Measurements from ENCODE around the gene DRC7.

DRC7 gene, protein sequence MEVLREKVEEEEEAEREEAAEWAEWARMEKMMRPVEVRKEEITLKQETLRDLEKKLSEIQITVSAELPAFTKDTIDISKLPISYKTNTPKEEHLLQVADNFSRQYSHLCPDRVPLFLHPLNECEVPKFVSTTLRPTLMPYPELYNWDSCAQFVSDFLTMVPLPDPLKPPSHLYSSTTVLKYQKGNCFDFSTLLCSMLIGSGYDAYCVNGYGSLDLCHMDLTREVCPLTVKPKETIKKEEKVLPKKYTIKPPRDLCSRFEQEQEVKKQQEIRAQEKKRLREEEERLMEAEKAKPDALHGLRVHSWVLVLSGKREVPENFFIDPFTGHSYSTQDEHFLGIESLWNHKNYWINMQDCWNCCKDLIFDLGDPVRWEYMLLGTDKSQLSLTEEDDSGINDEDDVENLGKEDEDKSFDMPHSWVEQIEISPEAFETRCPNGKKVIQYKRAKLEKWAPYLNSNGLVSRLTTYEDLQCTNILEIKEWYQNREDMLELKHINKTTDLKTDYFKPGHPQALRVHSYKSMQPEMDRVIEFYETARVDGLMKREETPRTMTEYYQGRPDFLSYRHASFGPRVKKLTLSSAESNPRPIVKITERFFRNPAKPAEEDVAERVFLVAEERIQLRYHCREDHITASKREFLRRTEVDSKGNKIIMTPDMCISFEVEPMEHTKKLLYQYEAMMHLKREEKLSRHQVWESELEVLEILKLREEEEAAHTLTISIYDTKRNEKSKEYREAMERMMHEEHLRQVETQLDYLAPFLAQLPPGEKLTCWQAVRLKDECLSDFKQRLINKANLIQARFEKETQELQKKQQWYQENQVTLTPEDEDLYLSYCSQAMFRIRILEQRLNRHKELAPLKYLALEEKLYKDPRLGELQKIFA

DNA sequence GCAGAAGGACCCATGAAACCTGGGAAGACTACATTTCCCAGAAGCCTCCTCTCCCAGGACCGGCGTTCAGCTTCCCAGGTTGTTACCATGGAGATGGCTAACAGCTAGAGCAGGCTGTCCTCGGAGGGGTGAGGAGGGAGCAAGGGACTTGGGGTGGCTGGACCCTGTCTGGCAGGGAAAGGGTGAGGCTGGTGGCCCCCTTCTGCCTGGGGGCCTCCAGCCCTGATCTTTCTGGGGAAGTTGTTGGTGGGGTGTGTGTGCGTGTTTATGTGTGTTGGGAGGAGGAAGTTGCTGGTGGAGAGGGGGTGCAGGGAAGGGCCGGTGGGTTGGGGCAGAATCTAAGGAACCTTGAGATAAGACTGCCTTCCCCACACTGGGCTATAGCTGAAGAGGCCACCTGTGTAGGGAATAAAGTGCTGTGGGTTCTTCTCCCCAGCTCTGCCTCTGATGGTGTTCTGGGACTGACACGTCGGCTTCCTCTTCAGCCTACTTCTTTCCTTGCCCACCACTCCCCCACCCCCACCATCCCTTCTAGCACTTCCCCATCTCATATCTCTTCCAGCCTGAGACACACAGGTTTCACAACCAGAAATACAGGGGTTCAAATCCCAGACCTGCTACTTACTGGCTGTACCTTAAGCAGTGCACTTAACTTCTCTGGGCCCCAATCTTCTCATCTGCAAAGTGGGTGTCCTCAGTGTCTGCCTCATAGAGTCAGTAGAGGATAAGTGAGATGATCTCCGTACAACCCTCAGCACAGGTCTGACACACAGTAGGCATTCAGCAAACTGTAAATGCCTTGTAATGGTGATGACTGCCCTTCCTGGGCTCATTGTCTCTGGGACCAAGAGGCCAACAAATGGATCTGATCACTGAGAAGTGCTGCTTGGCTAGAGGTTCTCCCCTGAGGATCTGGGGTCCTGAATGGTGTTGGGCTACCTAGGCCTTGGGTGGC is at the start of gene DRC7:
Gene DRC7 (plus strand): TSS at position 82 of the 955 bp plus-strand sequence. CDS start 3,144 bp downstream, outside the sequence.
- peak; percentile 15 for DNase-seq

DNA sequence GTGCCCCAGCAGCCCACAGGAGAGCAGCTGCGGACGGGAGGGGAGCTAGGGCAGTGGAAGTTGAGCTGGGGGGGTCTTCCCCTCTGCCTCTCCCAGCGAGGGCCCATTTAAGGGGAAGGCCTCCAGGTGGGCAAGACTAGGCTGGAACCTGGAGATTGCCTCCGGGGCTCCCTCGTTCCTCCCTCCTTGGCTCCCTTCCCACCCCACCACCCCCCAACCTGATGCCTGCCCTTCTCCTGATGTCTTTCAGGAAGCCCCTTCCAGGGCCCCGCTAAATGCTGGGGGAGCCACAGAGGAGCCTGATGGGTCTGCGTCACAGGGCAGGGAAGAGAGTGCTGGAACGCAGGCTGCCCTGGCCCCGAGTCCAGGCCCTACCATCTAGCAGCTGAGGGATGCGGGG is 49.4 kb upstream of the DRC7 start:
- DNase-seq: no peak

DNA sequence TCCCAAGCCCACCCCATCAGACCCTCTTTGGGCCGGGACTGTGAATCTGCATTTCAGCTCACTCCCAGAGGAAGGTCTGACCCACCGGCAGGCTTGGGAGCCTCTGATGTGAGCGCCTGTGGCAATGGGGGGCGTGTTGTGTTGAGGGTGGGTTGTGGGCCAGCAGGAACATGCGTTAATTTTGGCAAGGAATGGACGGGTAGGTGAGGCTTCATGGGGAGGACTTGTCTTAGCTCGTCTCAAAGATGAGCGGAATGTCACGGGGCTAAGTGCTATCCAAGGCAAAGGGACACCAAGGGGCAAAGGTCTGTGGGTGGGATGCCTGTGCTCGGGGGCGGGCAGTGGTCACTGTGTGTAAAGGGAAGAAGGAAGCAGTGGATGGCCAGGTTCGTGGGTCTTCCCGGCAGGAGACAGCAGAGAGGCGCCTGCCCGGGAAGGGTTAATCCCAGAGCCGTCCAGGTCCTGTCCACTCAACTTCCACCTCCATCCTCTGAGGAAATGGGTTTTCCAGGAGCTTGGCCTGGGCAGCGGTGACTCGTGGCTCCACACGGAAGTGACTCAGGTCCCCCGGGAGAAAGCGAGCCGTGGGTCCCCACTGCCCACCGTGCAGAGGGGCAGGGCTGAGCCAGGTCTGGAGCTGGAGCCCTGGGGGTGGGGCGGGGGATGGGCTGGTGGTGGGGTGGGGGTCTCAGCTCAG is 48.8 kb upstream of the DRC7 start:
- no peak for DNase-seq

DNA sequence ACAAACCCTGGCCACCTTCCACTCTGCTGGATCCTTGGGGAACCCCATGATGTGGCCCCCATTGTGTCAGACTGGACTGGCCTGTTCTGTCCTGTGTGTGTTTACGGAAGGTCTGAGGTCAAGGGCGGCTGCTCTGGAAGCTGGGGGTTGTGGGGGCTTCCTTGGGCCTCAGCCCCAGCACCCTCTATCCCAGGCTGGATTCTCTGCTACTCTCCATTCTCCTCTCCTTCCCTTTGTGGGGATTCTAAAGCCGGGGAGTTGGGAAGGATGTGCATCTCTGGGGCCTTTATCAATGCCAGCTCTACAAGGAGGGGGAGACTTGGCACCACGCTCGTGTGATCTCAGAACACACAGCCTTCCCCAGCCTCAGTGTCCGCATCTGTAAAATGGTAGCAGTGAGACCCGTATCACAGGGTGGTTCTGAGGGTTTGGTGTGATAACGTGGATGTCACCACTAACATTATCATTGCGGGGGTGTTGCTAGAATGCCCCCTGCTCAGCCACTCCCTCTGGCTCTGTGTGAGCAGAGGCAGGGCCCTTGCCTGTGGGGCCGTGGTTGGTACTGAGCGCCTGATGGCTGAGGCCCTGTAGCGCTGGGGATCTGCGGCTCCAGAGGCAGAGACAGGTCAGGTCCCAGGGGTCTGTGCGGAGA is 48.1 kb upstream of the DRC7 start:
- no peak for DNase-seq

DNA sequence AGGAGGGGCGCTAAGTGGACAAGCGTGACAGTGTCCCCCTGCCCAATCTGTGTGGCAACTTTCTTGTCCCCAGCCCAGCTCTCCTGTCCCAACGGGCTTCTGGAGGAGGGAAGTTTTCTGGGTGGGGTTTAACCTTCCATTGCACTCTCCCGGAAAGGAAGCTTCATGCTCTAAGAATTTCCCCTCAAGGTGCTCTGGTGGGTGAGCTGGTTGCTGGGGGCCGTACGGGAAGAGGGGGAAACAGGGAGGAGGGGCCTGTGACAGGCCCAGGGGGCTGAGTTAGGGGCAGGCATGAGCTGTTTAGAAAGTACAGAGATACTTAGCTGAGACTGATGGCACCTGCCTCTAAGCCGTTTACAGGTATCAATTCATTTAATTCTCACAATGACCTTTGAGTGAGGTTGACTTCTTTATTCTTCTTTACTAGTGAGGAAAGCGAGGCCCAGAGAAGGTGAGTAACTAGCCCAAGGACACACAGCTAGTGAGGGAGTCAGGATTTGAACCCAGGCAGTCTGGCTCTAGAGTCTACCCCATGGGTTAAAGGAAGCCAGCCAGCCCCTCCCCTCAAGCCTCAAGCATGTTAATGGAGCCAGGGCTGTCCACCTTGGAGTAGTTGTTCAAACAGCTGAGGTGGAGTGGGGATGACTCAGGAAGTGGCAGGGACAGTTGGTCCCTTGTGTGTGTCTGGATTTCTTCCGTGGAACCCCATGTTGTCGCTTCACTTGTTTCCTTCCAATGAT is 47.3 kb upstream of the DRC7 start:
- DNase-seq: no peak

DNA sequence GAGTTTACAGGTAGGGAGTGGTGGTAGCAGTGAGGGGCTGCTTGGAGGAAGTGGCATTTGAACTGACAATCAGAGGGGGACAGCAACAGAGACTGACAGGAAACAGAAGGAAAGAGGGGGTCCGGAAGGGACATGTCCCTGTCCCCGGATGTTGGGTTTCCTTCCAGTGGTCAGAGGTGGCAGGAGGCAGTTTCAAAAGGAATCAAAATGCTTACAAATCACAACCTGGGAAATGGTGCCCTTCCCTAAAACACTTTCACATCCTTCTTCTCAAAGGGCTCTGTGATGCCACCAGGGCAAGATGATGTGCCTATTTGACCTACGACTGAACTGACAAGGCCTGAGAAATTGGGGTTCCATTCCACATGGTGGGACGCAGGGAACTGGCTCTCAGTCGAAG is 46.5 kb upstream of the DRC7 start:
- DNase-seq: no peak

DNA sequence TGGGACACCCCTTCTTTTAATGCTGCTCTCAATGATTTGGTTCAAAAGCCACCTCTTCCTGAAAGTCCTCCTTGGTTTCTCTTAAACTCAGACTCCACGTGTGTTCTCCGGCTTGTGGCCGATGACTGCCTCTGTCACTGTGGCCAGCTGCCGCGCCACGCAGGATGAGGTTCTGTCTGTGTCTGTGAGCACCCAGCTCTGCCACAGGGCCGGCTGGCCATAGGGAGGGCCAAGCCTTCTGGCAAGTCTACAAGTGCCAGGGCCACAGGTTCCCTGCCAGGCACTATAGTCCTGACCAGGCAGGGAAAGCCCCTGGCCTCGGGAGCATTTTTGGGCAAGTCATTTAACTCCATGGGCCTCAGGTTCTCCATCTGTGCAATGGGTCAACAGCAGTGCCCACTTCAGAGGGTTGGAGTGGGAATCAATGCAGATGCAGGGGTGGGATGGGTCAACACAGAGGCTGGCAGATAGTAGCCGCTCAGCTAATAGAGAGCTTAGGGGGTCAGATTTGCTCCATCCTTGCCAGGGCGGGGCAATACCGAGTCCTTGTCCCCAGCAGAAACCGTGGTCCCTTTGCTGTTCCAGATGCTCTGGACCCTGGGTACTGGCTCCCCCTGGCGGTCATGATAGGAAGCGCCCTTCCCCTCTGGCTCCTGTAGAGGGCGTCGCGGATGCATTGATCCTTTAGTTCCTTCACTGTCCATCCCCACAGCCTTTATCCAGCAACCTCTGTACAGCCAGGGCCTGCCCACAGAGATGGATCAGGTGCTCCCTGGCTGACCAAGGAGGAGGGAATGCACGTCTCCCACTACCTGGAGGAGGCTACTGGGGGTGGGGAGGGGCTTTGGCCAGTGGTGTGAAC is 45.8 kb upstream of the DRC7 start:
- DNase-seq: peak; percentile 88

DNA sequence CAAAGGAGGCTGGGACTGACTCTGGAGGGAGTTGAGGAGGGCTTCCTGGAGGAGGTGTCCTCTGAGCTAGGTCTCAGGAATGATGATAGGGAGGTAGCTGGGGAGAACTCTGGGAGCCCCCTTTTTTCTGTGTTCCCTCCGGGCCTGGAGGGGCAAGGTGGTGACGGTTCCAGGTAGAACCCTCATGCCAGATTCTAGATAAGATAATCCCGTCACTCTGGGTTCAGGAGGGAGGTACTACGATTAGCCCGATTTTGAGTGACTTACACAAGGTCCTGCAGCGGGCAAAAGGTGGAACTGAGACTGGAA is 45.2 kb upstream of the DRC7 start:
- no peak for DNase-seq

DNA sequence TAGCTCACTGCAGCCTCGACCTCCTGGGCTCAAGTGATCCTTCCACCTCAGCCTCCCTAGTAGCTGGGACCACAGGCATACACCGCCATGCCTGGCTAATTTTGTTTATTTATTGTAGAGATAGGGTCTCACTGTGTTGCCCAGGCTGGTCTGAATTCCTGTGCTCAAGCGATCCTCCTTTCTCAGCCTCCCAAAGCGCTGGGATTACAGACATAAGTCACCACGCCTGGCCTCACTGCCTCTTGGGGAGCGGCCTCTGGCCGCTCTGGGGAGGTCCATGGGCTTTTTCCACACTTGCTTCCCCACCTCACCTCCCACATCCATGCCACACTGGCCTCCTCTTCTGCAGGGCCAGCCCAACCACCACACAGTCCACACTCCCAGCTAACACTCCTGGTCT is 44.8 kb upstream of the DRC7 start:
- DNase-seq: no peak

DNA sequence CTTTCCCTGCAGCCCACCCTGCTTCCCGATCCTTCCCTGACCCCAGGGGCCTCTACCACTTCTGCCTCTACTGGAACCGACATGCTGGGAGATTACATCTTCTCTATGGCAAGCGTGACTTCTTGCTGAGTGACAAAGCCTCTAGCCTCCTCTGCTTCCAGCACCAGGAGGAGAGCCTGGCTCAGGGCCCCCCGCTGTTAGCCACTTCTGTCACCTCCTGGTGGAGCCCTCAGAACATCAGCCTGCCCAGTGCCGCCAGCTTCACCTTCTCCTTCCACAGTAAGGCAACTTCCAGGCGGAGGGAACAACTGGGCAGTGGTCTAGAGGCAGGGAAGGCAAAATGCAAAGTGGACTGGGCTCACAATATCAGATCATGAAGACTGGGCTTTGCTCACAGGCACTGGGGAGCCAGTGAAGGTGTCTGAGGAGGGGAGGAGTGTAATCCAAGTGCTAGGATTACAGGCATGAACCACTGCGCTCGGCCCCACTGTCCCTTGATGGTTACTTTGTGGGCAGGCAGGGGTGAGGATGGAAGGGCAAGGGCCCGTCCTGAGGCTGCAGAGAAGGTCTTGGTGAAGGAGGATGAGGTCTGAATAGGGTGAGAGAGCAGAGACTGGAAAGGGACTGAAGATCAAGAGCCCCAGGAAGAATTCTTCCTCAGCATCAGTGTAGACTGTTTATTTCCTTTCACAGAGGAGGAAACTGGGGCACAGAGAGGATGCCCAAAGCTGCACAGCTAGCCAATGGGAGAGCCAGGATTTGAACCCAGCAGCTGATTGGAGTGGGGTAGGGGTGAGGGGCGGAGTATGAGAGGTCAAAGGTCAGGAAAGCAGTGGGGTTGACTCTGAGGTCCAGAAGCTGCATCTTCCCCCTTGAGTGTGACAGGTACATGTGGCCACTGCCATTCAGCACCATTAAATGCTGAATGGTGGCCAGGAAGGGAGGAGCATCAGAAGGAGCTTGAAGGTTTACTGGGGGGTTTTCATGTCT is 43.0 kb upstream of the DRC7 start:
- DNase-seq: peak; percentile 32

DNA sequence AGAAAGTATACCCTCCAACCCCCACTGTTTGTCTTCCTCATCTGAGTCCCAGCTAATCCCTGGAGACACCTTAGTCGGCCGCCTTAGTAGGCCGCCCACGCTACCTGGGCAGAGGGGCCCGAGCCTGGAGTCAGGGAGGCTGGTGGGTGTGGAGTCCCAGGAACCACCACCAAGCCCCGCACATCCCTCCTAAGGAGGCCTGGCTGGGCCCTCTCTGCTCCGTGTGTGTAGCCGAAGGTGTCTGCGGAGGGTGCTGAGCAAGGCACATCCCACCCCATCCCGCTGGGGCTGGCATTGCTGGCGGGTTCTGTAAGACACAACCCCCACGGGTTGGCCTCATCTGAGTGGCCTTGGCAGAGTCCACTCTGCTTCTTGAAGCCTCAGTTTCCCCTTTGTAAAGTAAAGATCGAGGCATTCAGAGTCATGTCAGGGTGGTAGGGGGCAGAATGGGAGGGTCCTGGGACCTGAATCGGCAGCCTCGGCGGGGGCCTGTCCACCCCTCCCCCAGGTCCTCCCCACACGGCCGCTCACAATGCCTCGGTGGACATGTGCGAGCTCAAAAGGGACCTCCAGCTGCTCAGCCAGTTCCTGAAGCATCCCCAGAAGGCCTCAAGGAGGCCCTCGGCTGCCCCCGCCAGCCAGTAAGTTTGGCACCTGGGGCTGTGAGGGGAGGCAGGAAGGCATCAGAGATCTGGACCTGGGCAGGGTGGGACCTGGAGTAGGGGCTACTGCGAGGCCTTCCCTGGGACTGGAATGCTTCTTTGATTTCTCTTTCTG is 41.7 kb upstream of the DRC7 start:
- no peak for DNase-seq

DNA sequence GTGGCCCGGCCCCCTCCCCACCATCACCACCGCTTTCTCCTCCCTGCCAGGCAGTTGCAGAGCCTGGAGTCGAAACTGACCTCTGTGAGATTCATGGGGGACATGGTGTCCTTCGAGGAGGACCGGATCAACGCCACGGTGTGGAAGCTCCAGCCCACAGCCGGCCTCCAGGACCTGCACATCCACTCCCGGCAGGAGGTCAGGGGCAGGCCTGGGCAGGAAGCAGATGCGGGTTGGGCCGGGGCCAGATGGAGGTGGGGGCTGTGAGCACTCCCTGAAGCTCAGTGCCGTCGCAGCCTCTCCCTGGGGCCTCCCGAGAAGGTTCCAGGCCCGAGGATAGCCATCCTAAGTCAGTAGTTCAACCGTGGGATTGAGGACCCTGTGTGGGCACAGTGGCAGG is 40.7 kb upstream of the DRC7 start:
- DNase-seq: no peak

DNA sequence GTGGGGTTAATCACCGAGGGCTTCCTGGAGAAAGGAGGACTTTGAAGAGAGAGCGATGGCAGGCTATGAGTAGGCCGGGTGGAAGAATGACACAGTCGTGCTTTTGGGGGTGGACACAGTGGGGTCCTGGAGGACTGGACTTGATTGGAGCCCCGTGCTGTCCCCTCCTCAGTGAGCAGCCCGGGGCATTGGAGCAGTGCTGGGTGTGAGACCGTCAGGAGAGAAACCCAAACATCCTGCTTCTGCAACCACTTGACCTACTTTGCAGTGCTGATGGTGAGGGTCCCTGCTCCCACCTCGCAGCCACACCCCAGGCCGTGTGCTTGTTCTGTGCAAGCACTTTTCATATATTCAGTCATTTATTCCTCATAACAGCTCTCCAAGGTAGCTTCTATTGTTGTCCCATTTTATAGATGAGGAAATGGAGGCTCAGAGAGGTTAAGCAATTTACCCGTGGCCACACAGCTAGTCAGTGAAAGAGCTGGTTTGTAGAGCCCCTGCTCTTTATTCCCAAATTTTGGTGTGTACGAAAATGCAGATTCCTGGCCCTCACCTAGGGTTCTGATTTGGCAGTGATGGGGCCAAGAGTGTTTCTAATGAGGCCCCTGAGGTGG is 38.2 kb upstream of the DRC7 start:
- DNase-seq: no peak

DNA sequence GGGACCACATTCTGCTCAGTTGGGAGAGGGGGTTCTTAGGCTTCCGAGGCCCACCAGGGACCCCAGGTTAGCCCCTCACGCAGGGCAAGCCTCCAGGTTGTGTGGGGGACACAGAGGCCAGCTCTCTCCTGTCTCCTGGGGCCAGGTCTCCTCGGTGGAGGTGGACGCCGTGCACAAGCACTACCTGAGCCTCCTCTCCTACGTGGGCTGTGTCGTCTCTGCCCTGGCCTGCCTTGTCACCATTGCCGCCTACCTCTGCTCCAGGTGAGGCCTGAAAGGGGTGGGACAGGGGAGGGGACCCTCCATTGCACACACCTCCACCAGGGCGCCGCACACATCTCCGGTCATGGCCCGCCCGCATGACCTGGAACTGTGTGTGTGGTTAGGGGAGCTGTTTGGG is 37.4 kb upstream of the DRC7 start:
- DNase-seq: no peak

DNA sequence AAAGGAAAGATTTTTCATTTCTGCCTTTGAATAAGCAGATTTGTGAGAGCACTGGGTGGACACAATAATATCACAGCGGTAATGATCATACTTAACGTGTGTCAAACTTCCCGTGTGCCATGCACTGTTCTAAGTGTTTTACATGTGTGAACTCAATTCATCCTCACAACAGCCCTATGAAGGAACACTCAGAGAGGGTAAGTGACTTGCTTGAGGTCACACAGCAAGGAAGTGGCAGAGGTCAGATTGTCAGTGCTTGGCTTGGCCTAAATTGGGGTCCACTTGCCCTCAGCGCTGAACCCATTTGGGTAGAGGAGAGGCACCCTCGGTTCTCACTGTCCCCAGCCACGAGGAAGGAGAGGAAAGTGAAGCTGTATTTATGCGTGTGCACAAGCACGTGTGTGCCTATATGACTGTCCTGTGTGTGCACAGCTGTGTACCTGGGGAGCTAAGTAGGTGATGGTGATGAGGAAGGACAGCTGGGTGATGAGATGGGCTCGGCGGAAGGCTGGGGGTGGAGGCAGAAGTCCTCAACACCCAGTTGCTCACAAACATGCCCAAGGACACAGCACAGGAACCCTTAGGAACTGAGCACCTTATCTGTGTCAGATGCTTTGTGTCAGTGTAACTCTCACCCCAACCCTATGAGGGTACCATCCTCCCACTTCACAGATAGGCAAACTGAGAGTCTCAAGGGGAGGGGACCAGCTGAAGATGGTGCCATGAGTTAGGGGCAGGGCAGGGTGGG is 36.3 kb upstream of the DRC7 start:
- no peak for DNase-seq

DNA sequence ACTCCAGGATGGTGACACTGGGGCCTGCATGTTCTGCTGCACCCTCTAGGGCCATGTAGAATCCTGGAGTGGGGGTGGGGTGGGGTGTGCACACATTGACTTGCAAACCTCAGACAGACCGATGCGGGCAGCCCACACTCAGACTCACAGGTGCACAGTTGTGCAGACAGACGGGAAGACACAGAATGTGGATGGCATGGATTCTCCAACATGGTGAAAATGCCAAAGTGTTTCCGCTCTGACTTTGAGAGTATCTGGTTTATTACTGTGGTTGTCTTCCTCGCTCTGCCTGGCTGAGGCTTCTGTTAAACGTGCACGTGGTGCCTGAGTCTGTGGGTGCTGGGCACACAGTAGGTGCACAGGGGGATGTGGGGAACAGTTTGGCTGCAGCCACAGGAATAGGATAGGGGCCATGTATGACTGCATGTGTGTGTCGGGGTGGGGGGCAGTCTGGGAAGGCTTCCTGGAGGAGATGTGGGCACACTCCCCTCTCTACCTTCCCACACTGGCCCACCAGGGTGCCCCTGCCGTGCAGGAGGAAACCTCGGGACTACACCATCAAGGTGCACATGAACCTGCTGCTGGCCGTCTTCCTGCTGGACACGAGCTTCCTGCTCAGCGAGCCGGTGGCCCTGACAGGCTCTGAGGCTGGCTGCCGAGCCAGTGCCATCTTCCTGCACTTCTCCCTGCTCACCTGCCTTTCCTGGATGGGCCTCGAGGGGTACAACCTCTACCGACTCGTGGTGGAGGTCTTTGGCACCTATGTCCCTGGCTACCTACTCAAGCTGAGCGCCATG is 35.5 kb upstream of the DRC7 start:
- no peak for DNase-seq

Measured in CD4-positive, alpha-beta T cell treated with Interleukin-17A for 4 hours (primary cell).